ENCODE results near the gene HHATL.
A peak's percentile ranks its signal among the peaks of the same experiment; 100 is the strongest.
"Not testable (repeated sequence)": the region's sequence is repeated elsewhere in the genome, so short reads cannot be mapped to it uniquely, and the experiment has no call there.

HHATL gene

DNA sequence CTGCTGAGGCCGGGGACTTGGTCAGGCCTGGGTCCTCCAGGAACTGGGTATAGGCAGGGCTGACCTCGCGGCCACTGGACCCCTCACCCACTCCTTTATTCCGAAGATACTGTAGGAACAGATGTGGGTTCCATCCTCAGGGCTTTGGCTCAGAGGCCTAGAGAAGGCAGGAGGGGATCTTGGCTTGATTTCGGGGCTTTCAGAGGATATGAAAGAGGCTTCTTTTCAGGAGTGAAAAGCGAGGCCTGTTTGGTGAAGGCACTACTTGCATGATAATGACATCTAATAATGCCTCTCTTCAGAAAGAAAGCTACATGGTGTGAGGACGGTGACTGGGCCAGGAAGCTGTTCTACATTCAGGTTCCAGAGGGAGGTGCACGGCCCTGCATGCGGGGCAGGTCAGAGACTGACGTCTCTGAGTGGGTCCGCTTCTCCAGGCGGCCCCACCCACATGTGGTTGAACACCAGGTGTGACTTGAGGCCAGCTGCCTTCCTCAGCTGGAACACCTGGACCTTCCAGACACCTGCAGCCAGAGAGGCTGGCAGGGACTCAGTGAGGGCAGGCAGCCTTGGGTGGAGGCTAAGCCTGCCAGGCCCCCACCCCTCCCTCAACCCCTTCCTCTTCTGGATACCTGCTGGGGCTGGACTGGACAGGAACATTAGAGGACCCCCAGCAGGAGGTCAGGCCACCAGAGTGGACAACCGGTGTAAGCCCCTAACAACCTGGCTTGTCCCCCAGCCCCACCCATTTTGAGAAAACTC, 31.1 kb upstream of the HHATL start:
- no peak for DNase-seq

DNA sequence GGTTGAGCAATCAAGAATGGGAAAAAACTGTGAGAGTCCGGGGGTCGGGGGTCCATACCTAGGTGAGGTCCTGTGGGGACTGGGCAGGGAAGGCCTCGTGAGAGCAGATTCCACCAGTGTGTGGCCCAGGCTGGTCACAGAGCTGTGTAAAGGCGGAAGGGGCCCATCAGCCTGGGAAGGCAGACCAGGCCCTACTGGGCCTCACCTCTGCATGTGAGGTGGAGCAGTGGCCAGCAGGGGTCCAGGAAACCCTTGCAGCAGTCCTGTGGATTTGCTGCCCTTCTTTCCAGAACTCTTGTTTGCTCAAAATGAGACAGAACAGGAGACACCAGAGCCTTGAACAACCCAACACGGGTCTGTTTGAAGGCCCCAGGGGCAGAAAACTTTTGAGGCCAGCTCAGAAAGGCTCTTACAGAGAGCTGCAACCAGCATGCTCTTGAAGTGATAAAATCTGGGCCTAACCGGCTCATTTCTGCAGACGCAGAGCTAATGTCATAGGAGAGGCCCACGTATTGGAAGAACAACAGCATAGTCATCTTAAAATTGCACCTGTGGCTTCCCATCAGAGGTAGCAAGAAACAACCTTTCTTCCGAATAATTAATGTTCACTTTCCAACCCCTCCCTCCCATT, 30.3 kb upstream of the HHATL start:
- DNase-seq = no peak

DNA sequence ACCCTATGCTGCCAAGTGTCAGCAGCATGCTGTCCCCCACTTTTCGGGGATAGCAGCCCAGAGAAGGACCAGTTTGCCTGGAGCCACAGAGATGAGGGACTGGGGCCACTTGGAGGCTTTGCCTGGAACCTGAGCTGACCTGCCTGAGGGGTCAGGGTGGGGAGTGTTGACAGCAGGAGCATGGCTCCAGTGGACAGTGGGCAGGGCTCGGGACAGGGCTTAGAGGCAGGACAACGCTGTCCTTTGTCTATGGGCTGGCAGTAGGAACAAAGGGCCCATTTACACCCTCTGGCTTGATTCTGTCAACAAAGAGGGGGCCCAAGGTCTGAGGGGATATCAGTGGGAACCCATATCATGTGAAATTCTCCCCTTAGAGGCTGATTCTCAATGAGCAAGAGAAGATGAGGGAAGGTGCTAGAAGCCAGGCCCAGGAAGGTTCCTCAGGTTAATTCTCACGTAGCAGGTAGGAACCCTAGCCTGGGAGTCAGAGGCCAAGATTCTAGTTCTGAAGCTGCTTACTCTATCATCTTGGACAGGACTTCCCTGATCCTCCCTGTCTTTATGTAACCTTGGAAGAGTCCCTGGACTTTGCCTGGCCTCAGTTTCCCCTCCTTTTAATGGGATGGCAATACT, 29.7 kb upstream of the HHATL start:
- no peak for DNase-seq

DNA sequence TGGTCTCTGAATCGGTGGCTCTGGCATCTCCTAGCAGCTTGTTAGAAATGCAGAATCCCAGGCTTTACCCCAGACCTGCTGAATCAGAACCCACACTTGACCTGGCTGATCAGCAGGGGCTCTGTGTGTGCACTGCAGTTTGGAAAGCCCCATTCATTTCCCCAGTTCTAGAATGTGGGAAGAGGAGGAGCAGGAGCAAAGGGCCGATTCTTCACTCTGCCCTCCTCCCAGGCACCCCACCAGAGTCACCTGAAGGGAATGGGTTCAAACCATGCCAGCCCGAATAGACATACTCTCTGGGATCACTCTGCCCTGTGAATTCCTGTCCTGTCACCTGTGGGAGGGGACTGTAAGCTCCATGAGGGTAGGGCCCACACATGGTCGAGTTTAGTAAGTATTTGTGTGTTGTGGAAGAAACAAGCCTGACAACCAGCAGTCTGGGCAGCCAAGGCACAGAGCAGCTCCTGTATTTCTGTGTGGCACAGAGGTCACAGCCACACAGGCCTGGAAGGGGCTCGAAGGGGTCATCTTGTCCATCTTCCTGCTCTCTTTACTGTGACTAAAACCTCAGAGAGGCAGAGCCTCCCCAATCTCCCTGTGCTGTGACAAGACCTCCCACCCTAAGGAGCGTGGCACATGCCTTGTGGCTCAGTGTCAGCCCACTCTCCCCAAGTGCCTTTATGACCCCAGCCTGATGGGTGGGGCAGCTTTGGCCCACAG, 29.0 kb upstream of the HHATL start:
- no peak for DNase-seq

DNA sequence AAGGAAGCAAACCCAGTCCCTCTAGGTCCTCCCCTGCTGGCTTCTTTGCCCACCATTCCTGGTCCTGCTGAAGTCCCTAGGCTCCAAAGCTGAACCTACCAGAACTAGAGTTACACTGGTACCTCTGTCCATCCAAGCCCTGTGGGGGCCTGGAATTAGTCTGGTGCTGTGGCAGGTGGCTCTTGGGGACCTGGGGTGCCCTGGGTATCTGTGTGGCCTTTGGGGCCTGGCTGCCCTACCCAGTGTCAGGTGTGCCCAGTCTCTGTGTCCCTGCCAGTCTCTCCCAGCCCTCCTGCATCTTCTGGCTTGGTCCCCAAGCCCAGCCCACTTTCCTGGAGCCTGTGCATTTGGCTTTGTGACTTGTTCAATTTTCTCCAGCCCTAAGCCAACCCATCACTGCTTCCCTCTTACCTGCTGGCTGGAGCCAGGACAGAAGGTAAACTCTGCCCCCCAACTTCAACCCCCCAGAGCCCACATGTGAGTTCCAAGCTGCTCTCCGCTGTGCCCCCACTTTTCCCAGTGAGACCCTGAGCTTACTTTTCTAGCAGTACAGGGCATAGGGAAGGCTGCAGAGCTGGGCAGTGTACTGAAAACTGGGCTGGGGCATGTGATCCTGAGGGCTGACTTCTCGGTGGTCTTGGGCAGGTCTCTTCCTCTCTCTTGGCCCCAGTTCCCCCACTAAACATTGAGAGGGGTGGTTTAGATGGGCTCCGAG, 28.3 kb upstream of the HHATL start:
- DNase-seq = no peak

- DNase-seq = no peak
These were observed 27.7 kb upstream of the HHATL start for GRCh38 chr3:42730294-42730693.

- DNase-seq = no peak
These were observed 27.0 kb upstream of the HHATL start for GRCh38 chr3:42729404-42730145.

DNA sequence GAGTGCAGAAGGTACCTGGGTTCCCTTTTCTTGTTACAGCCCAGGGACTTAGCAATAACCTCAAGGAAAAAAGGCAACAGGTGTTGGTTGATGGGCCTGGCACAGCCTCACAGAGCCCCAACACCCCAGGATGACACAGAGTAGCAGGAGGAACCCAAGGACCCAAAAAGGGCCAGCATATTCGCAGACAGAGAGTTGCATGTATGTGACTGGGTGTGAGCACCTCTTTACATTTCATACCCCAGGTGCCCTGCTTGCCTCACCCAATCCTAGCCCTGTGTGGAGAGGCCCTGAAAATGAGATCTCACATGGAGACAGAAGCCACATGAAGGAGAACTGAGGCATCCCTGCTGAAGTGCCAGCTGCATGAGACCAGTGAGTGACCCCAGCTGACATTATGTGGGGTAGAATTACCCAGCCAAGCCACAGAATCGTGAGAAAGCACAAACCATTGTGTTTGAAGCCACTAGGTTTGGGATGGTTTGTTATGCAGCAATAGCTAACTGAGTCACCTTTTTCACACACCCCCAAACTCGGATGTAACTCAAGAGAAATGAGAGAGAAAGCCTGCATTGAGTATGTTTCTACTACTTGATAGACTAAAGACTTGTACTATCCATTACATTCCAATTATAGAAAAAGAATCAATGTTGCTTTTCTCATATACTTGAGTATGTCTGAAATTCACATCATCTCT, 26.2 kb upstream of the HHATL start:
- DNase-seq = no peak

DNA sequence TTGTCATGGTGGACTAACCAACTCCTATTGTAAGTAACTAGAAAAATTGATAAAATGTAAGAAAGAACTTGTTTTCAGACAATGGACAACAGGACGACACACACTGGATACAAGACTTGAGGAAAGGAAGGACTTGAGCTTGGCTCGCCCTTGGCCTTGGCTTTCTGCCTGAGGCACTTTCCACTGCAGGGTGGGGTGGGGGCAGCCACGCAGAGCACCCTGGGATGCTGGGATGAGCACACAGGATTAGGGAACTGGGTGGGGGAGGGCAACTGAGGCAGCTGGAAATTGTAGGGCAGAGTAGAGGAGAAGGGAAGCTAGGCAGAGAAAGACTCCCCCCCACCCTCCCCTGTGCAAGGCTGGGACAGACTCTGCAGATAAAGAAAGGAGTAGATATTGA, 25.5 kb upstream of the HHATL start:
- DNase-seq = no peak

- no peak for DNase-seq
These were observed 22.9 kb upstream of the HHATL start for GRCh38 chr3:42725454-42725853.

- no peak for DNase-seq
These were observed 20.6 kb upstream of the HHATL start for GRCh38 chr3:42723219-42723618.

DNA sequence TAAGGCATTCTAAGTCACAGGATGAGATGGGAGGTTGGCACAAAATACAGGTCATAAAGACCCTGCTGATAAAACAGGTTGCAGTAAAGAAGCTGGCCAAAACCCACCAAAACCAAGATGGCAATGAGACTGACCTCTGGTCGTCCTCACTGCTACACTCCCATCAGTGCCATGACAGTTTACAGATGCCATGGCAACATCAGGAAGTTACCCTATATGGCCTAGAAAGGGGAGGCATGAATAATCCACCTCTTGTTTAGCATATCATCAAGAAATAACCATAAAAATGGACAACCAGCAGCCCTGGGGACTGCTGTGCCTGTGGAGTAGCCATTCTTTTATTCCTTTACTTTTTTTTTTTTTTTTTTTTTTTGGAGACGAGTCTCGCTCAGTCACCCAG, 19.8 kb upstream of the HHATL start:
- not testable (repeated sequence) for DNase-seq

GRCh38 chr3:42721690-42722089, 19.1 kb upstream of the HHATL start:
- no peak for DNase-seq

- no peak for DNase-seq
These were observed 17.5 kb upstream of the HHATL start for GRCh38 chr3:42720126-42720525.

- no peak for DNase-seq
These were observed 16.4 kb upstream of the HHATL start for GRCh38 chr3:42719002-42719401.

- DNase-seq = no peak
These were observed 15.7 kb upstream of the HHATL start for GRCh38 chr3:42718338-42718737.

DNA sequence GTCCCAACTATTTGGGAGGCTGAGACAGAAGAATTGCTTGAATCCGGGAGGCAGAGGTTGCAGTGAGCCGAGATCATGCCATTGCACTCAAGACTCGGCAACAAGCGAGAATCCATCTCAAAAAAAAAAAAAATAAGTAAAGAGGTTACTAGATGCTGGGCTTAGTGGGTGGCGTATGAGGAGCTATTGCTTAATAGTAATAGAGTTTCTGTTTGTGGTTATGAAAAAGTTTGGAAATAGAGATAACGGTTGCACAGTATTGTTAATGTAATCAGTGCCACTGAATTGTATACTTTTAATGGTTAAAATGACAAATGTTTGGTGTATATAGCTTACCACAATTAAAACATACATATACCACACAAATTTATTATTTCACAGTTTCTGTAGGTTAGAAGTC, 14.7 kb upstream of the HHATL start:
- no peak for DNase-seq

DNA sequence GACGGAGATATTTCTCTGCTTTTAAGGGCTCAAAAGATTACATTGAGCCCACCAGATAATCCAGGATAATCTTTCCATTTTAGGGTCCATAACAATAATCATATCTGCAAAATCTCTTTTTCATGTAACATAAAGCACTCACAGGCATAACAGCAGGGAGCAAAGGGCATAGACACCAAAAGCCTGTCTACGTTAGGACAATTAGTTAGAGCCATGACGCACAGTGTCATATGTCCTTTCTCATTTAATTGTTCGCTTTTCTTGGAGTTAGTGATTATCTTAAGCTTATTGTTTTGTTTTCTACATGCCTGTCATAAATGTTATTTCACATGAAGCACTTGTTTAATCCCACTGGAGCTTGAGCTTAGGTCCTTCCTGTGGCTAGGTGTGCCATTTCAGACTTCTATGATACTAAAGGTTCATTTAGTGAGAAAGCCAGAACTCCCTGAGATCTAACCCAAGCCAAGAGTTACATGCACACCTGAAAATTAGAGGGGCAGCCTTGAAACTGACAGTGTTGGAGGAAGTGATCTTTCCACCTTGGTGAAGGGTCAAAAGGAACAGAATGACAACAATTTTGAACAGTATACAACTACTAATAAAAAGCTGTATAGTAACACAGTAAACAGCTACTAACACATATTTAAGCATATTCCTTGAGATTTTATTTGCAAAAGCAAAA, 11.7 kb upstream of the HHATL start:
- no peak for DNase-seq

DNA sequence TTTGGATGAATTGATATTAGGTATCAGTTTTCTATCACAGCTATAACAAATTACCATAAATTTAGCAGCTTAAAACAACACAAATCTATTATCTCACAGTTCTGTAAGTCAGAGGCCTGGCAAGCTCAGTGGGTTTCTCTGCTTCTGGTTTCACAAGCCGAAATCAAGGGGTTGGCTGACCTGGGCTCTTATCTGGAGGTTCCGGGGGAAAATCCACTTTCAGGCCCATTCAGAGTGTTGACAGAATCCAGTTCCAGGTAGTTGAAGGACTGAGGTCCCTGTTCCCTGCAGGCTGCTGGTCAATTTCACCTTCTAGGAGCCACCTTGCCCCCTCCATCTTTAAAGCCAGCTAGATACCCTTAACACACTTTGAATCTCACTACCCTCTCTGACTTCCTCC, 11.1 kb upstream of the HHATL start:
- no peak for DNase-seq

DNA sequence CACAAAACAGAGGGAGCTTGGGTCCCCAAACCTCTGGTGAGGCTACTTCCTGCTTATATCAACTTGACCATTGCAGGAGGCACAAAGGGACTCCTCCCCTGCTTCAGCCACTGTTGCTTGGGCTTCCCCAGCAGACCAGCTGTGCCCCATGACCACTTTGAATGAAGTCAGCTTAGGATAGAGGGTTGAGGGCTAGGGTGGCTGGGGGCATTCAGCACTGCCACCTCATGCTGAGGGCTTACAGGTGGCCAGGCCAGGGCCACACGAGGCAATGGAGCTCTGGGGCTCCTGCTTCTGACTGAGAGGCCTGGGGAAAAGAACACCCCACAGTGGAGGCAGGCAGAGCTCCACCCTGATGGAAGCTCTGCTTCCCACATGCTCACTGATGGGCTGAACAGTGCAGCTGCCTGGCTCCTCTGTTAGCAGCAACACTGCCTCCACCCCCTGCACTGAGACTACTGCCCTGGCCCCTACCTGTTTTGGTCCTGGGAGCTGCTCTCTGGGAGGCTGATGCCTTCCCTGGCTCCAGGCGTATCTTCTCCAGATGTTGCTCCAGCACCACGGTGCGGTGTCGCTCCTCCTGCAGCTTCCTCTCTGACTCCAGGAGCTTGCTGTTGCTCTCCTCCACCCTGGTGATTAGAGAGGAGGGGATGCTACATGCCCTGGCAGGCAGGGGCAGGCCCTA, 10.2 kb upstream of the HHATL start:
- DNase-seq = peak; percentile 1

DNA sequence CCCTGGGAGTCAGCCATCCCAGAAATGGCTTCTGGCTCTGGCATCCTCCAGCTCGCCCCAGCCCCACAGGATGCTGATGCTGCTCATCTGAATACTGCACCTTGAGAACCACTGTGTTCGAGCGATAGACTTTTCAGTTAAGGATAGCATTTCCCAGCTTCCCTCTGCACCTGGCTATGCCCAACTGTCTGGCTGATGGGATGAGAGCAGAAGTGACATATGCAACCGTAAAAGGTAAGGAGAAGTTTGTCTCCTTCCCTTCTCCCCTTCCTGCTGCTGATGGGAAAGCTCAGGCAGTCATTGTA, 9.7 kb upstream of the HHATL start:
- DNase-seq = peak; percentile 7

Measured in CD4-positive, alpha-beta T cell treated with Interleukin-15 for 1 hour (primary cell).